SK-N-SH treated with all-trans-retinoic acid at 6 μM for 48 hours (cell line): Measurements from ENCODE around the gene KCNK6.

Source experiments
- ATAC-seq: fragments of 200-7000 bp; cut with Tn5 transposase; 3 replicates; pipeline ENCODE4 v1.9.1; 2020; ENCODE audit warnings: mild to moderate bottlenecking, moderate library complexity
- ARNTL ChIP-seq: fragments of 450-650 bp; formaldehyde crosslinking; IDR thresholded peaks from 2 replicates; pipeline ENCODE4 v1.5.0; 2020; ENCODE audit warnings: low read depth, mild to moderate bottlenecking, moderate library complexity, borderline replicate concordance
- CSDC2 ChIP-seq: fragments of 250-450 bp; sonication (Bioruptor Pico); IDR thresholded peaks from 2 replicates; pipeline ENCODE4 v1.5.0; 2020; ENCODE audit warnings: mild to moderate bottlenecking, moderate library complexity
- ESRRG ChIP-seq: fragments of 250-450 bp; sonication (Bioruptor Pico); IDR thresholded peaks from 2 replicates; pipeline ENCODE4 v1.6.1; 2021; ENCODE audit warnings: mild to moderate bottlenecking
- GLIS3 ChIP-seq: fragments of 250-450 bp; sonication (Bioruptor Pico); IDR thresholded peaks from 2 replicates; pipeline ENCODE4 v1.5.0; 2020; ENCODE audit warnings: mild to moderate bottlenecking, moderate library complexity
- ISL1 ChIP-seq: fragments of 250-450 bp; sonication (Bioruptor Pico); IDR thresholded peaks from 2 replicates; pipeline ENCODE4 v2.1.2; 2022; ENCODE audit warnings: mild to moderate bottlenecking, moderate library complexity
- OSR1 ChIP-seq: fragments of 250-450 bp; sonication (Bioruptor Pico); IDR thresholded peaks from 2 replicates; pipeline ENCODE4 v1.8.0; 2022; ENCODE audit warnings: moderate library complexity, mild to moderate bottlenecking, inconsistent platforms
- PPARA ChIP-seq: fragments of 250-450 bp; sonication (Bioruptor Pico); IDR thresholded peaks from 2 replicates; pipeline ENCODE4 v1.5.0; 2020; ENCODE audit warnings: mild to moderate bottlenecking, borderline replicate concordance
- RARB ChIP-seq: fragments of 250-450 bp; sonication (Bioruptor Pico); IDR thresholded peaks from 2 replicates; pipeline ENCODE4 v1.8.0; 2021; ENCODE audit warnings: mild to moderate bottlenecking, moderate library complexity
- SNAI2 ChIP-seq: fragments of 250-450 bp; sonication (Bioruptor Pico); IDR thresholded peaks from 2 replicates; pipeline ENCODE4 v1.5.0; 2020; ENCODE audit warnings: mild to moderate bottlenecking, moderate library complexity
- TCF4 ChIP-seq: fragments of 250-450 bp; sonication (Bioruptor Pico); IDR thresholded peaks from 2 replicates; pipeline ENCODE4 v1.8.0; 2021; ENCODE audit warnings: mild to moderate bottlenecking, moderate library complexity, borderline replicate concordance
- TOX ChIP-seq: fragments of 250-450 bp; sonication (Bioruptor Pico); IDR thresholded peaks from 2 replicates; pipeline ENCODE4 v1.8.0; 2021; ENCODE audit warnings: mild to moderate bottlenecking, moderate library complexity, borderline replicate concordance
- ZC3H10 ChIP-seq: fragments of 250-450 bp; sonication (Bioruptor Pico); IDR thresholded peaks from 2 replicates; pipeline ENCODE4 v1.5.1; 2021; ENCODE audit warnings: mild to moderate bottlenecking, moderate library complexity
- ZFP30 ChIP-seq: fragments of 450-650 bp; formaldehyde crosslinking; IDR thresholded peaks from 2 replicates; pipeline ENCODE4 v1.5.0; 2022; ENCODE audit warnings: mild to moderate bottlenecking, moderate library complexity
- ZNF565 ChIP-seq: fragments of 450-650 bp; formaldehyde crosslinking; conservative IDR thresholded peaks from 2 replicates; pipeline ENCODE4 v1.5.0; 2020; ENCODE audit warnings: low read depth, mild to moderate bottlenecking, moderate library complexity
- ZNF8 ChIP-seq: fragments of 450-650 bp; formaldehyde crosslinking; IDR thresholded peaks from 2 replicates; pipeline ENCODE4 v1.5.0; 2020; ENCODE audit warnings: mild to moderate bottlenecking, moderate library complexity
- TF ChIP-seq, protein P1 (sequence below): fragments of 250-450 bp; sonication (Bioruptor Pico); IDR thresholded peaks from 2 replicates; pipeline ENCODE4 v1.8.0; 2020; ENCODE audit warnings: mild to moderate bottlenecking, moderate library complexity, borderline replicate concordance
- TF ChIP-seq, protein P2 (sequence below): fragments of 250-450 bp; sonication (Bioruptor Pico); IDR thresholded peaks from 2 replicates; pipeline ENCODE4 v1.5.1; 2021; ENCODE audit warnings: mild to moderate bottlenecking, moderate library complexity
- TF ChIP-seq, protein P3 (sequence below): fragments of 250-450 bp; sonication (Bioruptor Pico); IDR thresholded peaks from 2 replicates; pipeline ENCODE4 v1.5.0; 2020; ENCODE audit warnings: mild to moderate bottlenecking, moderate library complexity

The KCNK6 gene

DNA sequence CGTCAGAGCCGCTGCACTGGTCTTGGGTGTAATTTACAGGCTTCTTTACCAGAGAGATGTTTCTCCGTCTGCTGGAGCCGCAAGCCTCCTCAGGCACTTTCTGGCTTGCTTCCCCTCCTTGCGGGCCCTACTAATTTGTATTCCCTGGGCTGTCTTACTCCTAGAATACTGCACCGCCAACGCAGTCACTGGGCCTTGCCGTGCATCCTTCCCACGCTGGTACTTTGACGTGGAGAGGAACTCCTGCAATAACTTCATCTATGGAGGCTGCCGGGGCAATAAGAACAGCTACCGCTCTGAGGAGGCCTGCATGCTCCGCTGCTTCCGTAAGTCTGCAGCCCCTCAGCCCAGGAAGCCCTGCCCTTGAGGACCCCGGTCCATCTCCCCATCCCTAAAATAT lies 29.7 kb upstream of the KCNK6 start:
- no peak for TF ChIP-seq PPARA (CRISPR knock-in tag)
- TF ChIP-seq OSR1 (CRISPR knock-in tag), result no peak
- no peak for TF ChIP-seq GLIS3 (CRISPR knock-in tag)
- no peak for TF ChIP-seq ZNF565 (CRISPR knock-in tag)
- TF ChIP-seq ZNF8 (CRISPR knock-in tag), result no peak
- TF ChIP-seq ZFP30 (CRISPR knock-in tag), result no peak
- TF ChIP-seq, protein P1, sequence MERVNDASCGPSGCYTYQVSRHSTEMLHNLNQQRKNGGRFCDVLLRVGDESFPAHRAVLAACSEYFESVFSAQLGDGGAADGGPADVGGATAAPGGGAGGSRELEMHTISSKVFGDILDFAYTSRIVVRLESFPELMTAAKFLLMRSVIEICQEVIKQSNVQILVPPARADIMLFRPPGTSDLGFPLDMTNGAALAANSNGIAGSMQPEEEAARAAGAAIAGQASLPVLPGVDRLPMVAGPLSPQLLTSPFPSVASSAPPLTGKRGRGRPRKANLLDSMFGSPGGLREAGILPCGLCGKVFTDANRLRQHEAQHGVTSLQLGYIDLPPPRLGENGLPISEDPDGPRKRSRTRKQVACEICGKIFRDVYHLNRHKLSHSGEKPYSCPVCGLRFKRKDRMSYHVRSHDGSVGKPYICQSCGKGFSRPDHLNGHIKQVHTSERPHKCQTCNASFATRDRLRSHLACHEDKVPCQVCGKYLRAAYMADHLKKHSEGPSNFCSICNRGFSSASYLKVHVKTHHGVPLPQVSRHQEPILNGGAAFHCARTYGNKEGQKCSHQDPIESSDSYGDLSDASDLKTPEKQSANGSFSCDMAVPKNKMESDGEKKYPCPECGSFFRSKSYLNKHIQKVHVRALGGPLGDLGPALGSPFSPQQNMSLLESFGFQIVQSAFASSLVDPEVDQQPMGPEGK (CRISPR knock-in tag), result no peak
- TF ChIP-seq ZC3H10 (CRISPR knock-in tag), result no peak
- TF ChIP-seq, protein P2, sequence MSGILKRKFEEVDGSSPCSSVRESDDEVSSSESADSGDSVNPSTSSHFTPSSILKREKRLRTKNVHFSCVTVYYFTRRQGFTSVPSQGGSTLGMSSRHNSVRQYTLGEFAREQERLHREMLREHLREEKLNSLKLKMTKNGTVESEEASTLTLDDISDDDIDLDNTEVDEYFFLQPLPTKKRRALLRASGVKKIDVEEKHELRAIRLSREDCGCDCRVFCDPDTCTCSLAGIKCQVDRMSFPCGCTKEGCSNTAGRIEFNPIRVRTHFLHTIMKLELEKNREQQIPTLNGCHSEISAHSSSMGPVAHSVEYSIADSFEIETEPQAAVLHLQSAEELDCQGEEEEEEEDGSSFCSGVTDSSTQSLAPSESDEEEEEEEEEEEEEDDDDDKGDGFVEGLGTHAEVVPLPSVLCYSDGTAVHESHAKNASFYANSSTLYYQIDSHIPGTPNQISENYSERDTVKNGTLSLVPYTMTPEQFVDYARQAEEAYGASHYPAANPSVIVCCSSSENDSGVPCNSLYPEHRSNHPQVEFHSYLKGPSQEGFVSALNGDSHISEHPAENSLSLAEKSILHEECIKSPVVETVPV, result no peak
- no peak for TF ChIP-seq SNAI2 (CRISPR knock-in tag)
- no peak for TF ChIP-seq ARNTL (CRISPR knock-in tag)
- TF ChIP-seq ESRRG (CRISPR knock-in tag), result no peak
- TF ChIP-seq CSDC2 (CRISPR knock-in tag), result no peak
- no peak for TF ChIP-seq TCF4 (CRISPR knock-in tag)
- no peak for TF ChIP-seq TOX (CRISPR knock-in tag)
- TF ChIP-seq, protein P3, sequence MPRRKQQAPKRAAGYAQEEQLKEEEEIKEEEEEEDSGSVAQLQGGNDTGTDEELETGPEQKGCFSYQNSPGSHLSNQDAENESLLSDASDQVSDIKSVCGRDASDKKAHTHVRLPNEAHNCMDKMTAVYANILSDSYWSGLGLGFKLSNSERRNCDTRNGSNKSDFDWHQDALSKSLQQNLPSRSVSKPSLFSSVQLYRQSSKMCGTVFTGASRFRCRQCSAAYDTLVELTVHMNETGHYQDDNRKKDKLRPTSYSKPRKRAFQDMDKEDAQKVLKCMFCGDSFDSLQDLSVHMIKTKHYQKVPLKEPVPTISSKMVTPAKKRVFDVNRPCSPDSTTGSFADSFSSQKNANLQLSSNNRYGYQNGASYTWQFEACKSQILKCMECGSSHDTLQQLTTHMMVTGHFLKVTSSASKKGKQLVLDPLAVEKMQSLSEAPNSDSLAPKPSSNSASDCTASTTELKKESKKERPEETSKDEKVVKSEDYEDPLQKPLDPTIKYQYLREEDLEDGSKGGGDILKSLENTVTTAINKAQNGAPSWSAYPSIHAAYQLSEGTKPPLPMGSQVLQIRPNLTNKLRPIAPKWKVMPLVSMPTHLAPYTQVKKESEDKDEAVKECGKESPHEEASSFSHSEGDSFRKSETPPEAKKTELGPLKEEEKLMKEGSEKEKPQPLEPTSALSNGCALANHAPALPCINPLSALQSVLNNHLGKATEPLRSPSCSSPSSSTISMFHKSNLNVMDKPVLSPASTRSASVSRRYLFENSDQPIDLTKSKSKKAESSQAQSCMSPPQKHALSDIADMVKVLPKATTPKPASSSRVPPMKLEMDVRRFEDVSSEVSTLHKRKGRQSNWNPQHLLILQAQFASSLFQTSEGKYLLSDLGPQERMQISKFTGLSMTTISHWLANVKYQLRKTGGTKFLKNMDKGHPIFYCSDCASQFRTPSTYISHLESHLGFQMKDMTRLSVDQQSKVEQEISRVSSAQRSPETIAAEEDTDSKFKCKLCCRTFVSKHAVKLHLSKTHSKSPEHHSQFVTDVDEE (CRISPR knock-in tag), result no peak
- no peak for ATAC-seq

DNA sequence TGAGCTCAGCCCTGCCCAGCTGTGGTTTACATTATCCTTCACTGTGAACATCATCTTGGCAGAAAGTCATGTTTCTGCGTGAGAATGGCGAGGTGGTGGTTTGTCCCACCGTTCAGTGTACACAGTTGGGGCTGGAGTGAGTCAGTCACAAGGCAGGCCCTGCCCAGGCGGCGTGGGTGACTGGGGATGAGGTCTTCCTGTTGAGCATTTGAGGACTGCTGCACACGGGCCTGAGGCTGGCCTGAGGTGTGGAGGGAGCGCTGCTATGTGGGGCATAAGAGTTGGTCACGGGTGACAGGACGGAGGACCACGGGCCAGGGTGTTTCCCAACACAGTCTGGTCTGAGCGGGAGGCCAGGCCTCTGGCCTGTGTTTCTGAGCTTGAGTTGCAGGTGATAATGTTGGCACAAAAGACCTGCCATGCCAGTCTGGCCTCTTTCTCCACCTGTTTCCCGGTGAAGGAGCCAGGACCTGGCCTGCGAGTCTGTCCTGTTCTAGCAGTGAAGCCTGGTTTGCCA lies 29.0 kb upstream of the KCNK6 start:
- peak; percentile 66 for ATAC-seq

DNA sequence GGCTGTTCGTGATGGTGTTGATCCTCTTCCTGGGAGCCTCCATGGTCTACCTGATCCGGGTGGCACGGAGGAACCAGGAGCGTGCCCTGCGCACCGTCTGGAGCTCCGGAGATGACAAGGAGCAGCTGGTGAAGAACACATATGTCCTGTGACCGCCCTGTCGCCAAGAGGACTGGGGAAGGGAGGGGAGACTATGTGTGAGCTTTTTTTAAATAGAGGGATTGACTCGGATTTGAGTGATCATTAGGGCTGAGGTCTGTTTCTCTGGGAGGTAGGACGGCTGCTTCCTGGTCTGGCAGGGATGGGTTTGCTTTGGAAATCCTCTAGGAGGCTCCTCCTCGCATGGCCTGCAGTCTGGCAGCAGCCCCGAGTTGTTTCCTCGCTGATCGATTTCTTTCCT lies 27.8 kb upstream of the KCNK6 start:
- TF ChIP-seq GLIS3 (CRISPR knock-in tag) (no peak), ESRRG (CRISPR knock-in tag) (no peak), TOX (CRISPR knock-in tag) (no peak), ZFP30 (CRISPR knock-in tag) (no peak), ISL1 (CRISPR knock-in tag) (no peak)
- TF ChIP-seq, protein P1 (CRISPR knock-in tag), result no peak
- no peak; the same call in 2 of the 3 replicates for ATAC-seq

More for the DNA sequence above, 29.0 kb upstream of the KCNK6 start:
- TF ChIP-seq RARB (CRISPR knock-in tag) (no peak), ESRRG (CRISPR knock-in tag) (no peak), ZFP30 (CRISPR knock-in tag) (no peak), OSR1 (CRISPR knock-in tag) (no peak), GLIS3 (CRISPR knock-in tag) (no peak), TCF4 (CRISPR knock-in tag) (no peak)
- TF ChIP-seq, protein P2, result no peak
